Common myeloid progenitor, CD34-positive (primary cell): ENCODE data around the gene RBM39.
"Not testable (repeated sequence)": the region's sequence is repeated elsewhere in the genome, so short reads cannot be mapped to it uniquely, and the experiment has no call there.

Experiments
- CTCF ChIA-PET: fragments of 350-600 bp; sonication (Branson Sonifier 250); formaldehyde crosslinking; loops from one replicate; lab custom pipeline; 2021; ENCODE audit warnings: antibody characterized with exemption; lab: Charles Lee
- POLR2A ChIA-PET: fragments of 350-600 bp; sonication (Branson Sonifier 250); formaldehyde crosslinking; loops from one replicate; lab custom pipeline; 2021; ENCODE audit warnings: antibody characterized with exemption; lab: Charles Lee
- DNase-seq, 3 donors: peaks; one replicate each; pipeline versions ENCODE4 v3.0.0 to v3.0.0-alpha.2; 2013
- H3K27ac ChIP-seq, 2 experiments: 1 replicate in 1 of 2; 2 replicates in 1 of 2; pipeline ENCODE4 v1.7.0; 2013; ENCODE audit warnings: inconsistent platforms in 2 of 2, low read length in 2 of 2, mild to moderate bottlenecking in 2 of 2, low read depth in 1 of 2, moderate library complexity in 1 of 2; ENCODE audit not compliant: severe bottlenecking in 2 of 2, insufficient read depth in 1 of 2, poor library complexity in 1 of 2
- H3K27me3 ChIP-seq, 5 experiments: replicated peaks in 2 of 5; 1 replicate in 3 of 5; 2 replicates in 2 of 5; pipeline versions ENCODE4 v1.6.1 to v1.7.0; 2013; ENCODE audit warnings: low read length in 4 of 5, mild to moderate bottlenecking in 2 of 5, moderate library complexity in 2 of 5, inconsistent platforms in 1 of 5; ENCODE audit not compliant: insufficient read depth in 5 of 5, control insufficient read depth in 4 of 5
- H3K36me3 ChIP-seq, 4 experiments: 1 replicate in 2 of 4; 2 replicates in 2 of 4; pipeline versions ENCODE4 v1.6.1 to v1.7.0; 2013; ENCODE audit warnings: low read length in 3 of 4, control low read depth in 1 of 4, mild to moderate bottlenecking in 1 of 4; ENCODE audit not compliant: control insufficient read depth in 4 of 4, insufficient read depth in 4 of 4
- H3K4me1 ChIP-seq, 4 experiments: 1 replicate in 3 of 4; 2 replicates in 1 of 4; pipeline versions ENCODE4 v1.6.1 to v1.7.1; 2013; ENCODE audit warnings: low read length in 3 of 4, mild to moderate bottlenecking in 3 of 4, control low read depth in 1 of 4, inconsistent platforms in 1 of 4, moderate library complexity in 1 of 4; ENCODE audit not compliant: control insufficient read depth in 4 of 4, insufficient read depth in 4 of 4; ENCODE audit errors: control extremely low read depth in 1 of 4
- H3K4me3 ChIP-seq, 7 experiments: 1 replicate in 4 of 7; 2 replicates in 3 of 7; pipeline versions ENCODE4 v1.5.1 to v1.7.0; 2013; ENCODE audit warnings: mild to moderate bottlenecking in 7 of 7, low read length in 6 of 7, moderate library complexity in 6 of 7, inconsistent platforms in 2 of 7, low read depth in 2 of 7, control low read depth in 1 of 7; ENCODE audit not compliant: insufficient read depth in 4 of 7, control insufficient read depth in 1 of 7; ENCODE audit errors: extremely low read depth in 1 of 7
- H3K9me3 ChIP-seq, 5 experiments: 1 replicate in 4 of 5; 2 replicates in 1 of 5; pipeline versions ENCODE4 v1.6.1 to v1.7.1; 2013; ENCODE audit warnings: low read length in 4 of 5, mild to moderate bottlenecking in 2 of 5, inconsistent platforms in 1 of 5, low read depth in 1 of 5, moderate library complexity in 1 of 5; ENCODE audit not compliant: control insufficient read depth in 4 of 5, insufficient read depth in 2 of 5; ENCODE audit errors: control extremely low read depth in 1 of 5
- WGBS: methylation state at CpG from one replicate; pipeline ENCODE4 v1.1.5; 2013; ENCODE audit not compliant: insufficient coverage; 5-methylcytosine and 5-hydroxymethylcytosine counted together

Gene RBM39

DNA sequence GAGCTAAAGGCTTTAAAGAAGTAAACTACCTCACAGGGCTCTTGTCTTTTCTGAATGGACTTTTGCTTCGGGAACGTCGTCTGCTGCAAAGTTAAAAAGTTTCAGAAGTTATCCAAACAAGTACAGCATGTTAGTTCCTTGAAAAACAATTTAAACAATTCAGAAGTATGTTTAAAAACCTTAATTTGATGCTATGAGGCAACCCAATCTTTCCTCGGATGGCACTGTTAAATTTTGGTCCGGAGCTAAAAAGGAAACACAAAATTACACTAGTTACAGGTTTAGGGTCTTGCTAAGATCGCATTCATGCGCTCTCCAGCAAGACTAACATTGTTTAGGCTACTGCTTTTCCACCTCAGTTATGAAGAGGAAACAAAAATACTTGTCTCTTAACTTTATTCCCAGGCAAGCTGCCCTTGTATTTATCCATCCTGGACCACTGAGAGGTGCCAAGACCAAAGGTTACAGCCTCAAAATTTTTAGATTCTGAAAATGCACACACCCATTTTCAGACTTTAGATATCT lies 12.7 kb downstream of the RBM39 start:
- H3K36me3 ChIP-seq: peaks cover 29 to 93% (median 70%) of the 10 kb centered on the region in 4 experiments

GRCh38 chr20:35726842-35727711 lies 15.0 kb downstream of the RBM39 start:
- Histone ChIP-seq H3K4me3 (no peak overlapping the region), H3K9me3 (no peaks in the 10 kb centered on the region), H3K27ac (no peak overlapping the region), H3K36me3 (peaks cover 33 to 92% (median 68%) of the 10 kb centered on the region in 4 experiments), H3K4me1 (no peaks in the 10 kb centered on the region), H3K27me3 (no peaks in the 10 kb centered on the region)
- WGBS: 98% methylated on average over 9 of the region's 20 CpGs
- POLR2A ChIA-PET: interaction anchor here (1.1 to 2.3 kb wide), 2 partner anchors 15 to 26 kb away, joined by 4 to 7 read pairs; partner anchors contain the start of gene RBM39
- DNase-seq: no peak
- CTCF ChIA-PET: interaction anchor here (1.0 to 1.7 kb wide), 5 partner anchors 8 to 160 kb away, joined by 3 to 6 read pairs (median 4); no protein-coding TSS in a partner anchor

More for the DNA sequence above, 12.7 kb downstream of the RBM39 start:
- Histone ChIP-seq H3K4me3 (no peak overlapping the region), H3K27ac (no peak overlapping the region), H3K4me1 (no peaks in the 10 kb centered on the region), H3K9me3 (no peaks in the 10 kb centered on the region), H3K27me3 (no peaks in the 10 kb centered on the region)
- DNase-seq: peak in 1 of 3 donors; percentile 0
- CTCF ChIA-PET: interaction anchor here (1.1 to 3.4 kb wide), 4 partner anchors 10 to 154 kb away, joined by 3 to 17 read pairs (median 6); no protein-coding TSS in a partner anchor
- WGBS: 95% methylated on average over 5 of the region's 7 CpGs
- POLR2A ChIA-PET: interaction anchor here (0.6 to 1.0 kb wide), 2 partner anchors 13 to 139 kb away, joined by 3 to 7 read pairs; partner anchors contain the start of gene RBM39

GRCh38 chr20:35724321-35725230 lies 17.5 kb downstream of the RBM39 start:
- Histone ChIP-seq H3K27ac (no peak overlapping the region), H3K4me3 (no peak overlapping the region), H3K4me1 (no peaks in the 10 kb centered on the region), H3K9me3 (no peaks in the 10 kb centered on the region), H3K27me3 (no peaks in the 10 kb centered on the region), H3K36me3 (peaks cover 30 to 92% (median 75%) of the 10 kb centered on the region in 4 experiments)
- 95% methylated on average over 9 of the region's 13 CpGs for WGBS
- DNase-seq: no peak
- ChIA-PET CTCF (interaction anchor here (1.2 to 1.4 kb wide), 2 partner anchors 11 to 15 kb away, joined by 3 to 4 read pairs; no protein-coding TSS in a partner anchor), POLR2A (interaction anchor here (0.8 kb wide), 1 partner anchor 15 kb away, joined by 5 read pairs; no protein-coding TSS in a partner anchor)

- ChIA-PET POLR2A (interaction anchor here (0.6 to 1.2 kb wide), 2 partner anchors 11 to 86 kb away, joined by 5 to 6 read pairs; no protein-coding TSS in a partner anchor), CTCF (interaction anchor here (1.1 to 1.2 kb wide), 2 partner anchors 11 to 160 kb away, joined by 3 read pairs; no protein-coding TSS in a partner anchor)
- not testable (repeated sequence) for H3K27ac ChIP-seq, H3K4me3 ChIP-seq, H3K9me3 ChIP-seq, H3K27me3 ChIP-seq, H3K4me1 ChIP-seq, DNase-seq
- peaks cover 28 to 93% (median 76%) of the 10 kb centered on the region in 4 experiments for H3K36me3 ChIP-seq
- WGBS: 100% methylated on average over 3 of the region's 12 CpGs
These were observed 18.3 kb downstream of the RBM39 start for GRCh38 chr20:35723652-35724320.

DNA sequence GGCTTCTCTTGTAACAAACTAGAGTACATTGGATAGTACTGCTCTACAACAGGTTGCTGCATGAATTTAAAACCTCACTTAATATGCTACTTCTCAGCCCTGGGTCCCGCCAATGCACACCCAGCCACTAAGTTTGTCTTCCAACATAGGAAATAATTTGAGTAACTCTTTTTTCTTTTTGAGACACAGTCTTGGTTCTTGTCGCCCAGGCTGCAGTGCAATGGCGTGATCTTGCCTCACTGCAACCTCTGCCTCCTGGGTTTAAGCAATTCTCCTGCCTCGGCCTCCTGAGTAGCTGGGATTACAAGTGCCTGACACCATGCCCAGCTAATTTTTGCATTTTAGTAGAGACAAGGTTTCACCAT lies 18.8 kb downstream of the RBM39 start:
- peaks cover 28 to 93% (median 77%) of the 10 kb centered on the region in 4 experiments for H3K36me3 ChIP-seq
- not testable (repeated sequence) for H3K27ac ChIP-seq, H3K4me1 ChIP-seq, DNase-seq, H3K4me3 ChIP-seq, H3K27me3 ChIP-seq, H3K9me3 ChIP-seq
- CTCF ChIA-PET: interaction anchor here (1.1 to 1.2 kb wide), 2 partner anchors 12 to 161 kb away, joined by 3 read pairs; no protein-coding TSS in a partner anchor
- POLR2A ChIA-PET: interaction anchor here (0.6 to 1.2 kb wide), 2 partner anchors 11 to 86 kb away, joined by 5 to 6 read pairs; no protein-coding TSS in a partner anchor
- WGBS: 100% methylated on average over 3 of the region's 4 CpGs

- Histone ChIP-seq H3K27ac (no peak overlapping the region), H3K4me1 (no peaks in the 10 kb centered on the region), H3K27me3 (no peaks in the 10 kb centered on the region), H3K4me3 (no peak overlapping the region), H3K36me3 (peaks cover 34 to 95% (median 77%) of the 10 kb centered on the region in 4 experiments), H3K9me3 (no peaks in the 10 kb centered on the region)
- no peak for DNase-seq
- WGBS: 89% methylated on average over 1 of the region's 3 CpGs
- CTCF ChIA-PET: interaction anchor here (2.3 kb wide), 1 partner anchor 10 kb away, joined by 6 read pairs; no protein-coding TSS in a partner anchor
- POLR2A ChIA-PET: interaction anchor here (0.5 to 1.0 kb wide), 3 partner anchors 18 to 222 kb away, joined by 3 read pairs; no protein-coding TSS in a partner anchor
These were observed 20.4 kb downstream of the RBM39 start for GRCh38 chr20:35721621-35722020.
